Measurements from ENCODE around the gene EXOC2.
"Not testable (repeated sequence)": the region's sequence is repeated elsewhere in the genome, so short reads cannot be mapped to it uniquely, and the experiment has no call there.

EXOC2 gene

DNA sequence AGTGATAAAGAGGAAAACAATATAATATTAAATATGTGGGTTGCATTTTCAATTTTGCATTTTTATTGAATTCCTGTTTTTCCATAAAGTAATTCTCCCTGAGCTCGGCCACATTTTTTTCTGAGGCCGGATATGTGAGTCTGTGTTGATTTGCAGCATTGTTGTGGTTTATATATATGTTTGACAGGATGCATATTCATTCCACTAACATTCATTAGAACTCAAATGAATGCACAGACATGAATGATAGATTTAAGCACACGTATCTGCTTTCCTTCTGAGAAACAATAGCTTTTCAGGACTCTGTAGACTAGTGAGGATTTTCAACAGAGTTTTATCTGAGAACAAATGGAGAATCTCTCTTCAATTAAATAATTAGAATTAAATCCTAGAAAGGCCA lies 10.6 kb upstream of the EXOC2 start:
- Histone ChIP-seq H3K27me3 (ENCODE audit: low read depth) (no peaks in the 10 kb centered on the region), H3K9me3 (no peaks in the 10 kb centered on the region), H3K4me3 (no peak overlapping the region), H3K4me1 (peaks cover 26% of the 10 kb centered on the region), H3K36me3 (replicated peaks) (no peaks in the 10 kb centered on the region)
- in situ Hi-C loops (cut with MboI; ENCODE audit: low sequenced_read_pairs) = no loop called here
- DNase-seq (ENCODE audit: low spot score in 2 of 2) = no peak

DNA sequence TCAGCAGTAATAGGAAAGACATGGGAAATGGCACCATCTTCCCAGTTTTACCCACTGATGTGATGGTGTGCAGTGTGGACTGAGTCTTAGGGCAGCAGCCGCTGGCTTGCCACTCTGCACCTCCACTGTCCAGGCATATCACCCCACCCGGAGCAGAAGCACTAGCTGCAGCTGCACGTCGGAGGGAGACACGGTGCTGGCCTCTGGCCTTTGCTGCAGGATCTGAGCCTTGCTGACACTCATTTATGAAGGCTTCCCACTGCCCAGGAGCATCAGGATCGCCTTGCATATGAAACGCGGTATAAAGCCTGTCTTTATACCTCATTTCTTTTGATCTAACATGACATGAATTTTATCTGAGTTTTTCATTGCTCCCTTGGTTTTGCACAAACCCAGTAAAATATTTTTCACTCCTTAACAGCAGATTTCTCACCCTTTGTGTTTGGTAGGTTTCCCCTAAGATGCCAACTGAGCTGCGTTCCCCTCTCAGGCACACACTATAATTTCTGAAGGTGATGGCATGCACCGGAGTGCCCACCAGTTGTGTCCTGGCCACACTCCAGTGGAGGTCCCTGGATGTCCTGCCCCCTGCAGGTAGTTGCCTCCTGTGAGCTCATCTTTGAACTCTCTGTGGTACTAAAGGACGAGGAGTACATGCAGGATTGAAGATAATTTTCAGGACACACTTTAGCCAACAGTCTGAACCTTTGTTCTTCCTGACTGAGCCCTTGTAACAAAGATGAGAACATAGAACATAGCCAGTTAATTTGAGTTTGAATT lies 9.0 kb upstream of the EXOC2 start:
- Histone ChIP-seq H3K36me3 (replicated peaks) (no peaks in the 10 kb centered on the region), H3K27me3 (ENCODE audit: low read depth) (no peaks in the 10 kb centered on the region), H3K4me3 (no peak overlapping the region), H3K4me1 (peaks cover 26% of the 10 kb centered on the region), H3K9me3 (no peaks in the 10 kb centered on the region)
- DNase-seq (ENCODE audit: low spot score in 2 of 2) = no peak
- in situ Hi-C loops (cut with MboI; ENCODE audit: low sequenced_read_pairs) = no loop called here

DNA sequence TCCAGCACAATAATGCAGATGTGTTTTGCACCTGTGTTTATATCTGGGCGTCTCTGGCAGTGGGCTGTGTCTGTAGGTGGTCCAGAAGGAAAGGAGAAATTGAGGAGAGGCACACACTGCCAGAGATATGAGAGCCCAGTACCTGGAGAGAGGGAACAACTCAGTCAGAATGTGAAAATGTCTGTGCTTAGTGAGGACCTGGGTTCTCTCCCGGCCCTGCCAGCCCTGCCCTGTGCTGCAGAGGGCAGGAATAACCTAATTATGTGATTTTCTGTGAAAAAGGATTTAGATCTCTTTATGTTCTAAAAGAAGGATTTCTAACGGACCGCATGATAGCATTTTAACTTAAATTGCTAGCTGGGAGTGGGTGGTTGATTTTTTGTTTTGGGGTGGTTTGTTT lies 8.3 kb upstream of the EXOC2 start:
- in situ Hi-C loops (cut with MboI; ENCODE audit: low sequenced_read_pairs) = no loop called here
- Histone ChIP-seq H3K9me3 (no peaks in the 10 kb centered on the region), H3K36me3 (replicated peaks) (no peaks in the 10 kb centered on the region), H3K4me3 (no peak overlapping the region), H3K27me3 (ENCODE audit: low read depth) (no peaks in the 10 kb centered on the region), H3K4me1 (peaks cover 26% of the 10 kb centered on the region)
- DNase-seq (ENCODE audit: low spot score in 2 of 2) = no peak

DNA sequence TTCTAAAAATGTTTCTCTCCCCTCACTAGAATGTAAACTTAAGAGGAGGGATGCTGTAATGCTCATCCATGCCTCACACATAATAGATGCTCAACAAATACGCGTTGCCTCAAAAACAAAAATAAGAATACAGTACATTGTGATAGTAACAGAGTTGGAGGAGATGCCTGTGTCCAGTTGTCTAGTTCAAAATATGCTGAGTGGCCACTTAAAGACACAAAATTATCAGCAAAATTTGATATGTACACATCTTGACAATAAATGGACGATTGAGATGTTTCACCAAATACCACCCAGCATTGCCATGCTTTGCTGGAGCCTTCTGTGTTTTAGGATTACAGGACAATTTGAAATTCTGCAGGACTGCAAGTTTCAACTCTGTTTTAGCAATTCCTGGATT lies 7.6 kb upstream of the EXOC2 start:
- Histone ChIP-seq H3K4me1 (peaks cover 26% of the 10 kb centered on the region), H3K36me3 (replicated peaks) (no peaks in the 10 kb centered on the region), H3K27me3 (ENCODE audit: low read depth) (no peaks in the 10 kb centered on the region), H3K9me3 (no peaks in the 10 kb centered on the region), H3K4me3 (no peak overlapping the region)
- no peak for DNase-seq (ENCODE audit: low spot score in 2 of 2)
- in situ Hi-C loops (cut with MboI; ENCODE audit: low sequenced_read_pairs) = no loop called here

DNA sequence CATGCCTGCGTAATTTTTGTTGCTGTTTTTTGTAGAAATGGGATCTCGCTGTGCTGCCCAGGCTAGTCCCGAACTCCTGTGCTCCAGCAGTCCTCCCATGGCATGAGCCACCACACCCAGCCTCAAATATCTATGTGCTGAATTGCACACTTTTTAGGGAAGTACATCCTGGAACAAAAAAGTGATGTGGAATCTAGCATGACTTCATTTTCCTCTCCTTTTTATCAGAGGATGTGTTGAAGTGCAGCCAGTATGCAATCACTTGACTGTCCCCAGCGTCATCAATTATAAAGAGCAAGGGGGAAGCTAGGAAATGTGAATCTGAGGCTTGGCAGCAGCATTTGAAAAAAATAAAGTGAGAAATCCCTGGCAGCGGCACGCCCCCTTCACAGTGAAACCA lies 6.4 kb upstream of the EXOC2 start:
- H3K27me3 ChIP-seq (ENCODE audit: low read depth) = no peaks in the 10 kb centered on the region
- peaks cover 14% of the 10 kb centered on the region for H3K4me1 ChIP-seq
- no peak overlapping the region for H3K4me3 ChIP-seq
- in situ Hi-C loops (cut with MboI; ENCODE audit: low sequenced_read_pairs) = no loop called here
- no peaks in the 10 kb centered on the region for H3K9me3 ChIP-seq
- no peak for DNase-seq (ENCODE audit: low spot score in 2 of 2)
- H3K36me3 ChIP-seq (replicated peaks) = no peaks in the 10 kb centered on the region

DNA sequence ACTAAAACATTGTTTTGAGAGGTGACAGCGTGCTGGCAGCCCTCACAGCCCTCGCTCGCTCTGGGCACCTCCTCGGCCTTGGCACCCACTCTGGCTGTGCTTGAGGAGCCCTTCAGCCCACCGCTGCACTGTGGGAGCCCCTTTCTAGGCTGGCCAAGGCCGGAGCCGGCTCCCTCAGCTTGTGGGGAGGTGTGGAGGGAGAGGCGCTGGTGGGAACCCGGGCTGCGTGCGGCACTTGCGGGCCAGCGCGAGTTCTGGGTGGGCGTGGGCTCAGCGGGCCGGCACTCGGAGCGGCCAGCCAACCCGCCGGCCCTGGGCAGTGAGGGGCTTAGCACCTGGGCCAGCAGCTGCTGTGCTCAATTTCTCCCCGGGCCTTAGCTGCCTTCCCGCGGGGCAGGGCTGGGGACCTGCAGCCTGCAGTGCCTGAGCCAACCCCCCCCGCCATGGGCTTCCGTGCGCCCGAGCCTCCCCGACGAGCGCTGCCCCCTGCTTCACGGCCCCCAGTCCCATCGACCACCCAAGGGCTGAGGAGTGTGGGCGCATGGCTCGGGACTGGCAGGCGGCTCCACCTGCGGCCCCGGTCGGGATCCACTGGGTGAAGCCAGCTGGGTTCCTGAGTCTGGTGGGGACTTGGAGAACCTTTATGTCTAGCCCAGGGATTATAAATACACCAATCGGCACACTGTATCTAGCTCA lies 1.6 kb upstream of the EXOC2 start:
- DNase-seq (ENCODE audit: low spot score in 2 of 2); H3K36me3 ChIP-seq (replicated peaks); H3K4me3 ChIP-seq; in situ Hi-C loops (cut with MboI; ENCODE audit: low sequenced_read_pairs); H3K9me3 ChIP-seq; H3K27me3 ChIP-seq (ENCODE audit: low read depth); H3K4me1 ChIP-seq: not testable (repeated sequence)

DNA sequence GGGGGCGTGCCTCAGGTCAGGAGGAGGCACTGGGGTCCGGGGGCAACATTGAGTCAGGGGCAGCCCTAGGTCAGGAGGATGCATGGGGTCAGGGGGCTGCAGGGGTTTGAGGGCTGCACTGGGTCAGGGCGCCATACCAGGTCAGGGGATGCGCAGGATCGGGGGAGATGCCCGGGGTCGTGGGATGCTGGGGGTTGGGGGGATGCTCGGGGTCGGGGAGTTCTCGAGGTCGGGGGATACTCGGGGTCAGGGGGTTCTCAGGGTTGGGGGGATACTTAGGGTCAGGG lies 727 bp upstream of the EXOC2 start:
- no peak for DNase-seq (ENCODE audit: low spot score in 2 of 2)
- Histone ChIP-seq H3K36me3 (replicated peaks) (no peaks in the 10 kb centered on the region), H3K4me1 (peaks cover 8% of the 10 kb centered on the region), H3K4me3 (peak overlapping the region; percentile 88), H3K9me3 (no peaks in the 10 kb centered on the region), H3K27me3 (ENCODE audit: low read depth) (no peaks in the 10 kb centered on the region)
- in situ Hi-C loops (cut with MboI; ENCODE audit: low sequenced_read_pairs) = no loop called here

DNA sequence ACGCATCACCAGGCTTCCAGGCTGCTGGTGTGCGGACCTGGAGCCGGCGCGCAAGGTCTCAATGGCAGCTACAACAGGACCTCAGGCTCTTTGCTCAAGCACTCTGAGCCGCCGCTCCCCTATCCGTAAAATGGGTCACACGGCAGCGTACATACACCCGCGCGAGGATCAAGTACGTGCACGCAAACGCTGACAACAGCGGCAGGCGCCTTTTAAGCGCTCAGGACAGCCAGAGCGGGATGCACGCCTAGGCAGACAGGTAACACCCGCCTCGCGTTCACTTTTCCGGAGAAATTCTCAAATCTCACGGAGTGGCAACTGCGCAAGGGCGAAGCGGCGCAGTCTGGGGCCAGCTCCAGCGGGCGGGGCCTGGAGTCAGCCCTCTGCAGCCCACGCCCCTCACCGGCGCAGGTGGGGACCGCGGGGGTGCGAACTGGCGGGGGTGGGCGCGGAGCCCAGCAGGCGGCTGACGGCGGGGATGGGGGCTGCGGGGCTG lies 535 bp downstream of the EXOC2 start:
- H3K9me3 ChIP-seq = no peaks in the 10 kb centered on the region
- H3K36me3 ChIP-seq (replicated peaks) = no peaks in the 10 kb centered on the region
- DNase-seq (ENCODE audit: low spot score in 2 of 2) = peak; percentile 32 to 61
- peak overlapping the region; percentile 88 for H3K4me3 ChIP-seq
- in situ Hi-C loops (cut with MboI; ENCODE audit: low sequenced_read_pairs) = no loop called here
- H3K4me1 ChIP-seq = peaks cover 8% of the 10 kb centered on the region
- no peaks in the 10 kb centered on the region for H3K27me3 ChIP-seq (ENCODE audit: low read depth)

DNA sequence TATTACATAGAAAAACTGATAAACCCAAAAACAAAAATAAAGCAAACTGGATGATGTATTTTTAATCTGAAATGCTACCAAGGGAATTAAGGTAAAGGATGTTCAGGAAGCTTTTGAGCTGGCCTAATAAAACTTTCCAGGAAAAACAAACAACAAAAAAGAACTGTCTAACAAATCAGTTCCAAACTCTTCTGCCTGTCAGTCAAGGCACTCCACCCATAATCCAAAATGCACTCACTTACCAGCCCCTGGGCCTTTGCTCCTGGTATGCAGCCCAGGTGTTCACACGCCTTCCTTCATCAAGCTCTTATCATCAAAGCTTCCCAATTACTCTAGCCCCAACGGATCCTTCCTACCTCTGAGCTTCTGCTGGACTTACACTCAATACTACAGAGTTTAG lies 3.7 kb downstream of the EXOC2 start:
- no peak for DNase-seq (ENCODE audit: low spot score in 2 of 2)
- Histone ChIP-seq H3K4me1 (peaks cover 15% of the 10 kb centered on the region), H3K4me3 (no peak overlapping the region), H3K27me3 (ENCODE audit: low read depth) (no peaks in the 10 kb centered on the region), H3K9me3 (no peaks in the 10 kb centered on the region), H3K36me3 (replicated peaks) (no peaks in the 10 kb centered on the region)
- in situ Hi-C loops (cut with MboI; ENCODE audit: low sequenced_read_pairs) = no loop called here

DNA sequence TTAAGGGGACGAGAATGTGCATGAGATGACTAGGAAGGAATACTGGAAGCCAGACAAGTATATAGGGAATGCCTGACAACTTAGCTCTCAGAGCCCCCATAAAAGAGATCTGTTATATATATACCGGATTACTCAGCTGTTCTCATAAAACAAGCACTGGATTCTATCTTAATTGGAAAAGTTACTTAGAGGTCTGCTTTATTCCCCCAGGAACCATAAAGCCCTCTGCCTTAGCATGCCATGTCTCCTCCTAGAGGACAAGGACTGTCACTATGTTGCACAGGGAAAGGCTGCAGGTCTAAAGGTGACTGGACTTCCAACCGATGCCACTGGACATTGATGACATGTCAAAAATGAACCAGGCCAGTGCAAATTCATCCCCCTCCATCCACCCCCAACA lies 6.4 kb downstream of the EXOC2 start:
- Histone ChIP-seq H3K36me3 (replicated peaks) (no peaks in the 10 kb centered on the region), H3K27me3 (ENCODE audit: low read depth) (no peaks in the 10 kb centered on the region), H3K9me3 (no peaks in the 10 kb centered on the region), H3K4me1 (peaks cover 20% of the 10 kb centered on the region), H3K4me3 (no peak overlapping the region)
- in situ Hi-C loops (cut with MboI; ENCODE audit: low sequenced_read_pairs) = no loop called here
- DNase-seq (ENCODE audit: low spot score in 2 of 2) = peak; percentile 42 to 43

DNA sequence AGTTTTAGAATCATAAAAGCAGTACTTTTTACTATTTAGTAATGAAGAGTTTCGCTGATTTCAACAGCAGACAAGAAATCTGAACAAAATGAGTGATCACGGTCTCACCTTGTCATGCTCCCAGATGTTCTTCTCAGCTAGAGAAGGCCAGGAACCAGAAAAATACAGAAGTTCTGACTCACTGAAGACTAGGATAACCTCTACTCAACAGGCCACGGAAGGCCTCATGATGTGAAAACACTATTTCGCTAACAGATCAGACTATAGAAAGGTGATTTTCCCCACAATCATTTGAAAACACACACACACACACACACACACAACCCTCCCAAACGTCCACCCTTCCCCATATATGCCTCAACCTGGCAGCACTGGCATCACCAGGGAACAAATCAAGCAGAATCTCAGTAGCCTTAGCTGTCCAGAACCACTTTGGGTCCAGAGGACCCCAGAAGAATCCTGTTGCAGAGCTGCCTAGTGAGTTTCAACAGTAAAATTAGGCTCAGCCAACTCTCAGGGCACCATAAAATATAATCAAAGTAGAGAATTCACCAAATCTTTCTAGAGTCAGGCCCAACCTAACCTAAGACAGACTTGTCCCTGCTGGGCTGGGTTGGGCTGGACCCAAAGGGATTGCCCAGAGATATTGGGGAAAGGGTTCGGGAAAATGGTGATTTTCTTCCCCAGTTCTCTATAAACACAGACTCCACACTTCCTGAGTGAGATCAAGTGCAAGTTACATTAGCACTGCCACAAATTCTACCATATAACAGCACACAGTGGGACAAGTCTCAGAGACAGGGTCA lies 7.9 kb downstream of the EXOC2 start:
- Histone ChIP-seq H3K4me1 (peaks cover 33% of the 10 kb centered on the region), H3K9me3 (no peaks in the 10 kb centered on the region), H3K36me3 (replicated peaks) (no peaks in the 10 kb centered on the region; the same call in 1 of the 2 replicates), H3K27me3 (ENCODE audit: low read depth) (no peaks in the 10 kb centered on the region), H3K4me3 (no peak overlapping the region)
- in situ Hi-C loops (cut with MboI; ENCODE audit: low sequenced_read_pairs) = no loop called here
- DNase-seq (ENCODE audit: low spot score in 2 of 2) = no peak

DNA sequence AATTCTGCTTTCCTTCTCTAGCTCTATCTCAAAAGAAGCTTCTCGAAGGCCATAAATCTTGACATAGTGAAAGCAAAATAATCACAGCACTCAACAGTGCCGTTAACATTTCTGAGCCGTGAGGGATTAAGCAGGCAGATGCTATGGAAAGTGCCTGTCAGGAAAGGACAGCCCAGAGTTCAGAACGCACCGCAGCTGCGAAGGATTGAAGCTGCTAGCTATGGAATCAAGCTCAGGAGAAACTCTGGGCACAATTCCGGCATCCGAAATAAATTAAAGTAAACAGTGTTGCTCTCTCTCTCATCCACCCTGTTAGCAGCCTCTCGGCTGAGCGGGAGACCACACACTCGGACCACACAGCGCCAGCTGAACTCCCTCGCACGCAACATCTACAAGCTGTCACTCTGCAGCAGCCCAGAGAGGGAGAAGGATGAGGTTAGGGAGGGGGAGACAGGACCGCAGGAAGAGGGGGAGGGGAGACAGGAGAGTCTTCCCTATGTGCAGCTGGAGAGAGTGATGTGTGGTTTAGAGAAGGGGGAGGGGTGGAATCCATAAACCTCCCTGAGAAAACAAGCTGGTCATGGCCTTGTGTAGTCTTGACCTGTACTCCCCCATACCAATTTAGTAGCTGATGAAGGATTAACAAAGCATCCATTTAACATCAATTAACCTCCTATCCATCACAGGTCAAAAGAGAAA lies 9.0 kb downstream of the EXOC2 start:
- H3K9me3 ChIP-seq = no peaks in the 10 kb centered on the region
- peak overlapping the region; percentile 12 for H3K4me3 ChIP-seq
- H3K27me3 ChIP-seq (ENCODE audit: low read depth) = no peaks in the 10 kb centered on the region
- peaks cover 34% of the 10 kb centered on the region for H3K4me1 ChIP-seq
- H3K36me3 ChIP-seq (replicated peaks) = no peaks in the 10 kb centered on the region; the same call in 1 of the 2 replicates
- in situ Hi-C loops (cut with MboI; ENCODE audit: low sequenced_read_pairs) = no loop called here
- peak; percentile 81 to 85 for DNase-seq (ENCODE audit: low spot score in 2 of 2)

DNA sequence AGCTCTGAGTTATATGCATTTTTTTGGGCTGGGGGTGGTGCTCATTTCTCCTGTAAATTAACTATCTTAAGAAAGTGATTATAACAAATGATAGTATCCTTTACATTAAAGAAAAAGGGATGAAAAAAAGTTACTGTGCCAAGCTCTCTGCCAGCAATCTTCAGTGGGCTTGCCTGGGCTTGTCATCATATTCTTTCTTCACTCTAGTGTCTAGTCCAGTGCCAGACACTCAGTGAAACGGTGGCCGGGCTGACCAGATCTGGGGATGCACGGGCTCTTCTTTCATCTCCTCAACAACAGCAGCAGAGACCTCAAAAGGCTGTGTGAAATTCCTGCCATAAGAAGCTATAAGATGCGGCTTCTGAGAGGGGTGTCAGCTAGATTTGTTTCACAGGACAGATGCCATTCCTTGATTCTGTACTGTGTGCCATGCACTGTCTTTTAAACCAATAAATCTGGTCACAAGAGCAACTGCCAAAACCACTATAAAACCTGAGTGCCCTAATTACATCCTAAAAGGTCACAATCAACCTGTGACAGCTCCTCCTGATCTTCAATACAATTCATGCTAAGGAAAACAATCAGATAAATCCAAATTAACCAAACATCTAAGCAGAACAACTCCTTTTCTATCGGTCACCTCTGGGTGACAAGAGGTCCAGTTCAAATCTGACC lies 12.1 kb downstream of the EXOC2 start:
- H3K27me3 ChIP-seq (ENCODE audit: low read depth) = no peaks in the 10 kb centered on the region
- in situ Hi-C loops (cut with MboI; ENCODE audit: low sequenced_read_pairs) = no loop called here
- no peak for DNase-seq (ENCODE audit: low spot score in 2 of 2)
- H3K4me1 ChIP-seq = peaks cover 30% of the 10 kb centered on the region
- no peak overlapping the region for H3K4me3 ChIP-seq
- no peaks in the 10 kb centered on the region for H3K9me3 ChIP-seq
- H3K36me3 ChIP-seq (replicated peaks) = no peaks in the 10 kb centered on the region; the same call in 1 of the 2 replicates
